ENCODE results near the gene ATXN8OS. TPM values are rescaled to one million over a fixed set of nuclear protein-coding genes. Genes with fewer than 3 reads are reported as not detected.
"Not testable (repeated sequence)": the region's sequence is repeated elsewhere in the genome, so short reads cannot be mapped to it uniquely, and the experiment has no call there.

Gene ATXN8OS
- not detected for total RNA-seq
- long read RNA-seq, result 0 reads

- ATAC-seq (ENCODE audit: poor library complexity) (no peak), DNase-seq (no peak)
- intact Hi-C loops (cut with DNase I), result no loop called here
These were observed at the start of gene ATXN8OS for GRCh38 chr13:70107498-70108281. TSS of gene ATXN8OS (plus strand) at chr13:70107826.

- intact Hi-C loops (cut with DNase I), result no loop called here
- DNase-seq (no peak), ATAC-seq (ENCODE audit: poor library complexity) (peak; percentile 99)
These were observed 27.6 kb upstream of the ATXN8OS start for GRCh38 chr13:70080012-70080411.

DNA sequence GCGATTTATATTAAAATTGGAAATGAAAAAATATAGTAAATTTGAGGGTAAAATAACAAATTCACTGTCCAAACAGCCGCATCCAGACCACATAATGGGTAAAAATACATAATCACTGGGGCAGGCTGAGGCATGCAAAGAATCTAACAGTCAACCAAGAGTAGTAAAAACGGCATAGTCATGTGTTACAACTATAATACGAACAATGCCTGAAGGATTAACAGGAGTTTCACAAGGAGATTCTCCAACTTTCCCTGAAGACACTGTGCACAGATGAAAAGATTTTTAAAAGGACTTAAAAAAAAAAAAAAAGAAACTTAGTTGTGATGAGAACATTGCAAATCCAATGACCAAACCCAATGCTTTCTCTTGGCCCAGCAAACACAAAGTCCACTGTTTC is 20.4 kb upstream of the ATXN8OS start:
- intact Hi-C loops (cut with DNase I), result no loop called here
- no peak for DNase-seq
- ATAC-seq (ENCODE audit: poor library complexity), result no peak

GRCh38 chr13:70088926-70089325 is 18.7 kb upstream of the ATXN8OS start:
- no peak for DNase-seq
- intact Hi-C loops (cut with DNase I), result no loop called here
- ATAC-seq (ENCODE audit: poor library complexity), result no peak

- ATAC-seq (ENCODE audit: poor library complexity) (peak; percentile 46), DNase-seq (no peak)
- intact Hi-C loops (cut with DNase I), result no loop called here
These were observed 17.4 kb upstream of the ATXN8OS start for GRCh38 chr13:70090036-70090723.

DNA sequence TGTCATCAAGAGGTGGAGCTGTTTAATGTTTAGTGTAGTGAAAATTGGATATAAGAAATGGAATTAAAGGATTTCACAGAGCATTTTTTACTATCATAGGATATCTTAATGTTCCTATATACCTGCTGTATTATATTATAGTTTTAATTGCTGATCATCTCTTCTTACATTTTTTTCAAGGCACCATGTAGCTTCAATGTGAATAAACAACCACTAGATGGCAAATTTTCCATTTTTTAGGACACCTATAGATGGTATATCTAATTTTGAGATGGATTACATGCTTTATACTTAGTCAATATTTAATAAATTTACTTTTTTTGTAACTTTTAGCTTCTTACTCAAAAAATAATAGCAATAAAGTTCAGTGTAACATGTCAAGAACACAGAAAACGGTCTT is 9.0 kb upstream of the ATXN8OS start:
- ATAC-seq (ENCODE audit: poor library complexity), result no peak
- DNase-seq, result no peak
- intact Hi-C loops (cut with DNase I), result no loop called here

GRCh38 chr13:70104481-70104880 is 3.1 kb upstream of the ATXN8OS start:
- no peak for DNase-seq
- ATAC-seq (ENCODE audit: poor library complexity), result no peak
- intact Hi-C loops (cut with DNase I), result no loop called here

DNA sequence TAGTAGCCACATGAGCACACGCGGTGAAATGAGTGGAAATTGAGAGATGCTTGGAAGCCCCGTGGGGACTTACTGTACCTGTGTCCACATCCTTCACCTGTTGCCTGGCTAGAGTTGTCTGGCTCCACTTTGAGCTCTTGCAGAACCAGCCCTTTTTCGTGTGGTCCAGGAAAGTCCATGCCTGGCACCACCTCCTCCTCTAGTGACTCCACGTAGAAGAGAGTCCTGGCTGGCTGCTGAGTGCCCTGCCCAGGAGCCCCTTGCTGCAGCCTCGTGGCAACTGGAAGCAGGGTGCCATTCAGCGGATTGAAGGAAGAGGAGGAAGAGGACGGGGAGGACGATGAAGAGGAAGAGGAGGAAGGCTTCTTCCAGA is 515 bp upstream of the ATXN8OS start:
- ATAC-seq (ENCODE audit: poor library complexity) (no peak), DNase-seq (no peak)
- intact Hi-C loops (cut with DNase I), result no loop called here

- intact Hi-C loops (cut with DNase I), result no loop called here
- ATAC-seq (ENCODE audit: poor library complexity) (no peak), DNase-seq (no peak)
These were observed 905 bp downstream of the ATXN8OS start, which contains the start of gene KLHL1 for GRCh38 chr13:70108356-70109105. TSS of gene KLHL1 (minus strand) at chr13:70108452. CDS start at chr13:70107699, 753 bp downstream.

GRCh38 chr13:70117338-70117905 is 9.8 kb downstream of the ATXN8OS start:
- DNase-seq (no peak), ATAC-seq (ENCODE audit: poor library complexity) (no peak)
- intact Hi-C loops (cut with DNase I), result no loop called here

GRCh38 chr13:70125693-70126092 is 18.1 kb downstream of the ATXN8OS start:
- intact Hi-C loops (cut with DNase I), result no loop called here
- ATAC-seq (ENCODE audit: poor library complexity) (no peak), DNase-seq (no peak)

GRCh38 chr13:70128098-70128497 is 20.5 kb downstream of the ATXN8OS start:
- ATAC-seq (ENCODE audit: poor library complexity), result no peak
- intact Hi-C loops (cut with DNase I), result no loop called here
- DNase-seq, result no peak

DNA sequence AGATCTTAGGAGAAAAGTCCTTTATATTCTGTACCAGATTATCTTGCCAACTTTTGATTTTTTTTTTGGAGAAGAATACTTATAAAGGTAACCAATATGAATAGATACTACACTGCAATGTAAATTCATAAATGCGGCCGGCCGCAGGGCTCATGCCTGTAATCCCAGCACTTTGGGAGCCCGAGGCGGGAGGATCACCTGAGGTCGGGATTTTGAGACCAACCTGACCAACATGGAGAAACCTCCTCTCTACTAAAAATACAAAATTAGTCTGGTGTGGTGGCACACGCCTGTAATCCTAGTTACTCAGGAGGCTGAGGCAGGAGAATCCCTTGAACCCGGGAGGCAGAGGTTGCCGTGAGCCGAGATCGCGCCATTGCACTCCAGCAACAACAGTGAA is 35.0 kb downstream of the ATXN8OS start:
- DNase-seq; ATAC-seq (ENCODE audit: poor library complexity); intact Hi-C loops (cut with DNase I): not testable (repeated sequence)

DNA sequence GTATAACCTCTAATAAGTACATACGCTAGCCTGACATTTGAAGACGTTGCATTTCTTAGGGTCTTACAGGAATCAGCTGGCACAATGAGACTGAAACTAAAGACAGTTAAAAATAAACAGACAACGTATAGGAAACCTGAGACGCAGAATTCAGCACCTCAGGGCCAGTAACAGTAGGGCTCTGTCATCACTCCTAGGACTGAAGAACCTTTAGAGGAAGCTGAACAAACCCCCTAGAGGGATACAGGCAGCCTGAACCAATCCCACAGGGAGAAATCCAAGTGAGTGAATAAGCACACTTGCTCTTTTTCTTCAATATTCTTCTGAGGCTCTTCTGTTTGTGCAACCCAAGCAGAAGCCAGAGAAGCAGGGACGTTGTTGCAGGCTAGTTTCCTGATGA is 54.5 kb downstream of the ATXN8OS start:
- ATAC-seq (ENCODE audit: poor library complexity) (no peak), DNase-seq (no peak)
- intact Hi-C loops (cut with DNase I), result no loop called here

DNA sequence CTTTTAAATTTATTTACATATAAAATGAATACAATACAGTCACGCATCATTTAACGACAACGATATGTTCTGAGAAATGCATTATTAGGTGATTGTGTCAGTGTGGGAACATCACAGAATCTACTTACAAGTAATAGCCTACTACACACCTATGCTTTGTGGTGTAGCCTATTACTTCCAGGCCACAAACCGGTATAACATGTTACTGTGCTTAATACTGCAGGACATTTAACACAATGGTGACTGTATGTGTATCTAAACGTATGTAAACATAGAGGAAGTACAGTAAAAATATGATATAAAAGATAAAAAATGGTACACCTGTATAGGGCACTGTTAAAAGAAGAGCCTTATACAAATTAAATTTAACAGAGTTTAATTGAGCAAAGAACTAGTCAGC is 63.1 kb downstream of the ATXN8OS start:
- ATAC-seq (ENCODE audit: poor library complexity), result no peak
- DNase-seq, result no peak
- intact Hi-C loops (cut with DNase I), result no loop called here

DNA sequence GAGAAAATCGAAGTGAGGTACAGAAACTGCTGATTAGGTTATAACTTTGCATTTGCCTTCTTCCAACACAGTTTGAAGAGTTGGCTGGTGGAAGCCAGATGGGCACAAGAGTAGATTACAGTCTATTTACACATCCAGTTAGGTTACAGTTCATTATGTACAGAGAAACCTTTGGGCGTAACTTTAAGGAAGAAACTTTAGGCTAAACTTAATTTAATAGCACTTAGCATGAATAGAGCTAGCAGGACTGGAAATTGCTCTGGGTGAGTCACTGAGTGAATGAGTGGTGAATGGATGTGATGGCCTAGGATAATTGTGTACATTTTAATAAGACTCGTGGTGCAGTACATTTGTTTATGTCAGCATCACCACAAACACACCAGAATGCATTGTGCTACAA is 63.5 kb downstream of the ATXN8OS start:
- DNase-seq, result no peak
- ATAC-seq (ENCODE audit: poor library complexity), result no peak
- intact Hi-C loops (cut with DNase I), result no loop called here

DNA sequence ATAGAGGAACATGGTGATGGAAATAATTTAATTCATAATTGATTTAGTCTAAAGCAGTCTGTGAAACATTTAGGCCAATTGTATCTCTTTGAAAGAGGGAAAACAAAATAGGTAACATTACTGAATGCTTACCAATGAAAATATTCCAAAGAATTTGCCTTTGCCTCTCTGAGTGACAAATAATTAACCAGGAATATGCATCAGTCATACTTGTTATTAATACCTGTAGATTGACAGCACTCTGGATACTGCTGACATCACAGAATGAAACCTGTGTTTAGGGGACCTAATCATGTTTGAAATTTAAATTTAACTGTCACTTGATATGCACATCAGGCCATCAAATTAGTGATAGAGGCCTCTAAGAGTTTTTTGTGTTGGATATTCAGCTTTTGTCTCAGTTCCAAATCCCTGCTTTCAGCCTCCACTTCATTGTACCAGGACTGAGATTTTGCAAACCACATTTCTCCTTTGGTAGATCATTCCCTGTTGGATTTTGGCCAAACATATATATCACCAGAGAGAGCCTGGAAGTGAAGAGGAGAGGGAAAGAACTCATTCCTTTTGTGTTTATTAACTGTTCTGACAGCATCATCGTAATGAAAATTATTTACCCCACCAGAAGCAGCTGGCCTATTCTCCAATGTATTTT is 65.4 kb downstream of the ATXN8OS start:
- intact Hi-C loops (cut with DNase I), result no loop called here
- ATAC-seq (ENCODE audit: poor library complexity), result no peak
- DNase-seq, result no peak

GRCh38 chr13:70173598-70173959 is 66.0 kb downstream of the ATXN8OS start:
- DNase-seq (no peak), ATAC-seq (ENCODE audit: poor library complexity) (no peak)
- intact Hi-C loops (cut with DNase I), result no loop called here

GRCh38 chr13:70178346-70178745 is 70.7 kb downstream of the ATXN8OS start:
- ATAC-seq (ENCODE audit: poor library complexity) (no peak), DNase-seq (no peak)
- intact Hi-C loops (cut with DNase I), result no loop called here

All from Right ventricle myocardium superior (tissue), 1 donor.